ENCODE results near the gene SMIM12. TPM values are rescaled to one million over a fixed set of nuclear protein-coding genes. Genes with fewer than 3 reads are reported as not detected.

SMIM12 gene
- total and polyA plus RNA-seq, 4 donors, result 11.9 to 60.8 (median 45.5) TPM

DNA sequence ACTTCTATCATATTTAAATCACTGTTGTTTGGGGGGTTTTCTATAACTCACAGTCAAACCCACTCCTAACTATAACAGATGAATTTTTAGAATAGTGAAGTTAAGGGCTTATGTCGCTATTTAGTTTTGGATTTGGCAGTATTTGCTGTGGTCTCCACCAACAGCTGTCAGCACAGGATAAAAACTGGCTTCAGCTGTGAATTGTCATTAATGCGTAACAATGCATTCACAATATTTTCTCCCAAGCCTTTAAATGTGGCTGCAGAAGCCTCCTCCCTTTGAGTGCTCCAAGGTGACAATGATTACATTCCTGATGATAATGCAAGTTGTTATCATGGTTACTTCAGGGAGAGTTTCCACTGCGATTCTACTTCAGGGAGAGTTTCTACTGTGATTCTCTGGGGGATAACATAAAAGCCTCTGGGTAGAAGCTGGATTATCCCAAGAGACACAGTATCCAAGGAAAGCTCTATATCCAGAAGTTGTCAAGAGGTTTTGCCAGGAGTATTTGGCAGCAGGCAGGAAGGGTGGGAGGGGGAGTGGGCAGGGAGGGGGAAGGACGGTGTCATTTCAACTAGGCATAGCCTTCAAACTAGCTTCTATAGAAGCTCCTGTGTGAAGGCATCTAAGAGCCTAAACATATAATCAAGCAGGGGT lies 14.9 kb upstream of the SMIM12 start:
- TF ChIP-seq NR2F2 (IDR thresholded peaks at IDR 0.05), result no peak
- TF ChIP-seq, protein P1, sequence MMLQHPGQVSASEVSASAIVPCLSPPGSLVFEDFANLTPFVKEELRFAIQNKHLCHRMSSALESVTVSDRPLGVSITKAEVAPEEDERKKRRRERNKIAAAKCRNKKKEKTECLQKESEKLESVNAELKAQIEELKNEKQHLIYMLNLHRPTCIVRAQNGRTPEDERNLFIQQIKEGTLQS (IDR thresholded peaks at IDR 0.05), result no peak
- no peak for TF ChIP-seq SP1 (IDR thresholded peaks at IDR 0.05)
- no peak for TF ChIP-seq RAD21 (IDR thresholded peaks at IDR 0.05)
- no peak for TF ChIP-seq HNF4A (conservative IDR thresholded peaks at IDR 0.05)
- no peak for TF ChIP-seq HNF4G (IDR thresholded peaks at IDR 0.05)
- TF ChIP-seq JUND (IDR thresholded peaks at IDR 0.05), result no peak
- no peak for TF ChIP-seq YY1 (IDR thresholded peaks at IDR 0.05)
- no peak for TF ChIP-seq FOXA2 (IDR thresholded peaks at IDR 0.05)
- TF ChIP-seq GABPA (IDR thresholded peaks at IDR 0.05 in 1 of 2, conservative IDR thresholded peaks at IDR 0.05 in 1 of 2), result no peak
- no peak for TF ChIP-seq FOXA1 (IDR thresholded peaks at IDR 0.05)
- TF ChIP-seq EGR1 (IDR thresholded peaks at IDR 0.05; ENCODE audit: low read depth in 2 of 2), result no peak
- TF ChIP-seq, protein P2, sequence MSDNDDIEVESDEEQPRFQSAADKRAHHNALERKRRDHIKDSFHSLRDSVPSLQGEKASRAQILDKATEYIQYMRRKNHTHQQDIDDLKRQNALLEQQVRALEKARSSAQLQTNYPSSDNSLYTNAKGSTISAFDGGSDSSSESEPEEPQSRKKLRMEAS (IDR thresholded peaks at IDR 0.05), result no peak
- TF ChIP-seq, protein P3, sequence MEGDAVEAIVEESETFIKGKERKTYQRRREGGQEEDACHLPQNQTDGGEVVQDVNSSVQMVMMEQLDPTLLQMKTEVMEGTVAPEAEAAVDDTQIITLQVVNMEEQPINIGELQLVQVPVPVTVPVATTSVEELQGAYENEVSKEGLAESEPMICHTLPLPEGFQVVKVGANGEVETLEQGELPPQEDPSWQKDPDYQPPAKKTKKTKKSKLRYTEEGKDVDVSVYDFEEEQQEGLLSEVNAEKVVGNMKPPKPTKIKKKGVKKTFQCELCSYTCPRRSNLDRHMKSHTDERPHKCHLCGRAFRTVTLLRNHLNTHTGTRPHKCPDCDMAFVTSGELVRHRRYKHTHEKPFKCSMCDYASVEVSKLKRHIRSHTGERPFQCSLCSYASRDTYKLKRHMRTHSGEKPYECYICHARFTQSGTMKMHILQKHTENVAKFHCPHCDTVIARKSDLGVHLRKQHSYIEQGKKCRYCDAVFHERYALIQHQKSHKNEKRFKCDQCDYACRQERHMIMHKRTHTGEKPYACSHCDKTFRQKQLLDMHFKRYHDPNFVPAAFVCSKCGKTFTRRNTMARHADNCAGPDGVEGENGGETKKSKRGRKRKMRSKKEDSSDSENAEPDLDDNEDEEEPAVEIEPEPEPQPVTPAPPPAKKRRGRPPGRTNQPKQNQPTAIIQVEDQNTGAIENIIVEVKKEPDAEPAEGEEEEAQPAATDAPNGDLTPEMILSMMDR (IDR thresholded peaks at IDR 0.05; ENCODE audit: low read depth, low read length, missing input control), result no peak
- TF ChIP-seq, protein P4, sequence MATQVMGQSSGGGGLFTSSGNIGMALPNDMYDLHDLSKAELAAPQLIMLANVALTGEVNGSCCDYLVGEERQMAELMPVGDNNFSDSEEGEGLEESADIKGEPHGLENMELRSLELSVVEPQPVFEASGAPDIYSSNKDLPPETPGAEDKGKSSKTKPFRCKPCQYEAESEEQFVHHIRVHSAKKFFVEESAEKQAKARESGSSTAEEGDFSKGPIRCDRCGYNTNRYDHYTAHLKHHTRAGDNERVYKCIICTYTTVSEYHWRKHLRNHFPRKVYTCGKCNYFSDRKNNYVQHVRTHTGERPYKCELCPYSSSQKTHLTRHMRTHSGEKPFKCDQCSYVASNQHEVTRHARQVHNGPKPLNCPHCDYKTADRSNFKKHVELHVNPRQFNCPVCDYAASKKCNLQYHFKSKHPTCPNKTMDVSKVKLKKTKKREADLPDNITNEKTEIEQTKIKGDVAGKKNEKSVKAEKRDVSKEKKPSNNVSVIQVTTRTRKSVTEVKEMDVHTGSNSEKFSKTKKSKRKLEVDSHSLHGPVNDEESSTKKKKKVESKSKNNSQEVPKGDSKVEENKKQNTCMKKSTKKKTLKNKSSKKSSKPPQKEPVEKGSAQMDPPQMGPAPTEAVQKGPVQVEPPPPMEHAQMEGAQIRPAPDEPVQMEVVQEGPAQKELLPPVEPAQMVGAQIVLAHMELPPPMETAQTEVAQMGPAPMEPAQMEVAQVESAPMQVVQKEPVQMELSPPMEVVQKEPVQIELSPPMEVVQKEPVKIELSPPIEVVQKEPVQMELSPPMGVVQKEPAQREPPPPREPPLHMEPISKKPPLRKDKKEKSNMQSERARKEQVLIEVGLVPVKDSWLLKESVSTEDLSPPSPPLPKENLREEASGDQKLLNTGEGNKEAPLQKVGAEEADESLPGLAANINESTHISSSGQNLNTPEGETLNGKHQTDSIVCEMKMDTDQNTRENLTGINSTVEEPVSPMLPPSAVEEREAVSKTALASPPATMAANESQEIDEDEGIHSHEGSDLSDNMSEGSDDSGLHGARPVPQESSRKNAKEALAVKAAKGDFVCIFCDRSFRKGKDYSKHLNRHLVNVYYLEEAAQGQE (IDR thresholded peaks at IDR 0.05), result no peak
- Histone ChIP-seq H3K27ac (ENCODE audit: low read depth in 1 of 2, low read length in 2 of 2) (no peak overlapping the region), H3K4me3 (ENCODE audit: low read depth in 1 of 3, low read length in 3 of 3) (no peak overlapping the region), H3K36me3 (ENCODE audit: control insufficient read depth in 4 of 4, insufficient read depth in 3 of 4, low read depth in 1 of 4, low read length in 3 of 4) (no peaks in the 10 kb centered on the region), H3K9me3 (ENCODE audit: control insufficient read depth in 4 of 4, low read length in 3 of 4) (no peaks in the 10 kb centered on the region), H3K27me3 (ENCODE audit: control insufficient read depth in 4 of 4, insufficient read depth in 4 of 4, low read length in 3 of 4) (peaks cover 0 to 9% (median 2%) of the 10 kb centered on the region in 4 donors), H3K9ac (ENCODE audit: low read depth in 1 of 2, low read length in 2 of 2) (no peak overlapping the region), H3K4me1 (ENCODE audit: control insufficient read depth in 4 of 4, insufficient read depth in 4 of 4, low read length in 3 of 4) (no peaks in the 10 kb centered on the region)
- DNase-seq (ENCODE audit: low spot score), result no peak
- 73% methylated on average over 4 of the region's 4 CpGs for WGBS

DNA sequence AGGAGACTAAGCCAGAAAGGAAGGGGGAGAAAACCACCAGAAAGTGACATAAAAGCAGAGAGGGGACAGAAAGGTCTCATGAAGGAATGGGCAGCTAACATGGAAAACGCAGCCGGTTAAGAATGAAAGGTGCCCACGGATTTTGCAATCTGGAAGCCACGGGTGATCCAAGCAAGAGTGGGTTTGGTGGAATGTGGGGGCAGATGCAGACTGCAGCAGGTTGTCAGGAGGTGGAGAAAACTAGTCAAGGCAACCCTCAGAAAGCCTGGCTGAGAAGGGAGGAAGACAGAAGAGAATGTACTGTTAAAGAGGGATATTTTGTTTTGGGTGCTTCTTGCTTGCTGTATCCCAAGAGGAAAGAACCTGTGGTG lies 12.6 kb upstream of the SMIM12 start:
- DNase-seq (ENCODE audit: low spot score), result no peak
- no peak for TF ChIP-seq RAD21 (IDR thresholded peaks at IDR 0.05)
- whole genome bisulfite sequencing, result 76% methylated on average over 4 of the region's 4 CpGs
- Histone ChIP-seq H3K4me1 (ENCODE audit: control insufficient read depth in 4 of 4, insufficient read depth in 4 of 4, low read length in 3 of 4) (no peaks in the 10 kb centered on the region), H3K27ac (ENCODE audit: low read depth in 1 of 2, low read length in 2 of 2) (no peak overlapping the region), H3K9ac (ENCODE audit: low read depth in 1 of 2, low read length in 2 of 2) (no peak overlapping the region), H3K4me3 (ENCODE audit: low read depth in 1 of 3, low read length in 3 of 3) (no peak overlapping the region), H3K27me3 (ENCODE audit: control insufficient read depth in 4 of 4, insufficient read depth in 4 of 4, low read length in 3 of 4) (peaks cover 0 to 9% (median 2%) of the 10 kb centered on the region in 4 donors), H3K36me3 (ENCODE audit: control insufficient read depth in 4 of 4, insufficient read depth in 3 of 4, low read depth in 1 of 4, low read length in 3 of 4) (no peaks in the 10 kb centered on the region), H3K9me3 (ENCODE audit: control insufficient read depth in 4 of 4, low read length in 3 of 4) (no peaks in the 10 kb centered on the region)
